Breast epithelium (tissue), 3 donors: ENCODE data around the gene DOC2B.
"Not testable (repeated sequence)": the region's sequence is repeated elsewhere in the genome, so short reads cannot be mapped to it uniquely, and the experiment has no call there.

Source experiments
- POLR2AphosphoS5 ChIP-seq, 3 donors: sonication (generic); formaldehyde crosslinking; IDR thresholded peaks; one replicate each; pipeline ENCODE4 v1.6.1; 2017; ENCODE audit warnings: antibody characterized with exemption in 3 of 3
- TF ChIP-seq, protein P1 (sequence below), 3 donors: fragments of 450-650 bp; IDR thresholded peaks; one replicate each; pipeline ENCODE4 v1.5.1; 2016 to 2017; ENCODE audit warnings: antibody characterized with exemption in 3 of 3, mild to moderate bottlenecking in 3 of 3, moderate library complexity in 3 of 3

DNA sequence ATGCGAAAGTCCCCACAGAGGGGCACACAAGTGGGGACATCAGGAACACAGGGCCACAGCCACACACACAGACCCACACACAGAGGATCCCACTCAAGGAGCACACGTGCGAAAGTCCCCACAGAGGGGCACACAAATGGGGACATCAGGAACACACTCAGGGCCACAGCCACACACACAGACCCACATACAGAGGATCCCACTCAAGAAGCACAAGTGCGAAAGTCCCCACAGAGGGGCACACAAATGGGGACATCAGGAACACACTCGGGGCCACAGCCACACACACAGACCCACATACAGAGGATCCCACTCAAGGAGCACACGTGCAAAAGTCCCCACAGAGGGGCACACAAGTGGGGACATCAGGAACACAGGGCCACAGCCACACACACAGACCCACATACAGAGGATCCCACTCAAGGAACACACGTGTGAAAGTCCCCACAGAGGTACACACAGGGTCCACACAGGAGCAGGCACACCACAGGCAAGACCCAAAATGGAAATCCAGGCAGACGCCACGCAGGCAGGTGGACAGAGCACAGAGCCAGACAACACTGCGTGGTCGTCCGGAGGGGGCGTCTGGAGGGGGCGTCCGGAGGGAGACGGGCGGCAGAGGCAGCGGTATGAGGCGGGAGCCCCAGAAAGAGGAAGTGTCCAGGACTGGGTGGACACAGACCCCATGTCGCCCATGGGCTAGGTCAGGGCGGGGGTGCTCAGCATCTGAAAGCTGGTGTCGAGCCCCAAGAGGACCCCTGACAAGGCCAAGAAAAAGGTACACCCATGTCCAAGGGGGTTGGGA, 41.8 kb downstream of the DOC2B start:
- TF ChIP-seq, protein P1, sequence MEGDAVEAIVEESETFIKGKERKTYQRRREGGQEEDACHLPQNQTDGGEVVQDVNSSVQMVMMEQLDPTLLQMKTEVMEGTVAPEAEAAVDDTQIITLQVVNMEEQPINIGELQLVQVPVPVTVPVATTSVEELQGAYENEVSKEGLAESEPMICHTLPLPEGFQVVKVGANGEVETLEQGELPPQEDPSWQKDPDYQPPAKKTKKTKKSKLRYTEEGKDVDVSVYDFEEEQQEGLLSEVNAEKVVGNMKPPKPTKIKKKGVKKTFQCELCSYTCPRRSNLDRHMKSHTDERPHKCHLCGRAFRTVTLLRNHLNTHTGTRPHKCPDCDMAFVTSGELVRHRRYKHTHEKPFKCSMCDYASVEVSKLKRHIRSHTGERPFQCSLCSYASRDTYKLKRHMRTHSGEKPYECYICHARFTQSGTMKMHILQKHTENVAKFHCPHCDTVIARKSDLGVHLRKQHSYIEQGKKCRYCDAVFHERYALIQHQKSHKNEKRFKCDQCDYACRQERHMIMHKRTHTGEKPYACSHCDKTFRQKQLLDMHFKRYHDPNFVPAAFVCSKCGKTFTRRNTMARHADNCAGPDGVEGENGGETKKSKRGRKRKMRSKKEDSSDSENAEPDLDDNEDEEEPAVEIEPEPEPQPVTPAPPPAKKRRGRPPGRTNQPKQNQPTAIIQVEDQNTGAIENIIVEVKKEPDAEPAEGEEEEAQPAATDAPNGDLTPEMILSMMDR (IDR thresholded peaks at IDR 0.05) = not testable (repeated sequence)
- not testable (repeated sequence) for TF ChIP-seq POLR2AphosphoS5 (IDR thresholded peaks at IDR 0.05)
